Transverse colon (tissue), 3 donors: ENCODE results near the gene MTLN.
"Not testable (repeated sequence)": the region's sequence is repeated elsewhere in the genome, so short reads cannot be mapped to it uniquely, and the experiment has no call there.

ENCODE experiments used
- CTCF ChIP-seq, 5 experiments: fragments of 200-600 bp in 3 of 5; fragments of 450-650 bp in 2 of 5; sonication (generic) in 3 of 5; IDR thresholded peaks; 1 replicate in 2 of 5; 2 replicates in 3 of 5; pipeline ENCODE4 v1.5.1; 2016 to 2017; ENCODE audit warnings: antibody characterized with exemption in 5 of 5, inconsistent platforms in 3 of 5, mild to moderate bottlenecking in 2 of 5, moderate library complexity in 1 of 5
- POLR2A ChIP-seq: fragments of 450-650 bp; IDR thresholded peaks from one replicate; pipeline ENCODE4 v1.6.1; 2016; ENCODE audit warnings: antibody characterized with exemption, mild to moderate bottlenecking, moderate library complexity

- TF ChIP-seq CTCF (IDR thresholded peaks at IDR 0.05); POLR2A: not testable (repeated sequence)
These were observed 33.4 kb upstream of the MTLN start for GRCh38 chr2:110245488-110246435.
